Esophagus muscularis mucosa (tissue), 4 donors: ENCODE measurements around the gene B3GALNT2. TPM values are rescaled to one million over a fixed set of nuclear protein-coding genes. Genes with fewer than 3 reads are reported as not detected.

Experiments
- DNase-seq: peaks from one replicate; pipeline ENCODE4 v3.0.0-alpha.2; 2017; ENCODE audit errors: extremely low spot score
- H3K27ac ChIP-seq, 4 donors: fragments of 200-600 bp; sonication (generic); replicated peaks in 1 of 4; 1 replicate in 3 of 4; 2 replicates in 1 of 4; pipeline ENCODE4 v1.5.1; 2016 to 2019; ENCODE audit warnings: mild to moderate bottlenecking in 1 of 4
- H3K27me3 ChIP-seq, 4 donors: fragments of 200-600 bp; sonication (generic); one replicate each; pipeline versions ENCODE4 v1.5.1 to v1.6.0; 2016 to 2019
- H3K36me3 ChIP-seq, 4 donors: fragments of 200-600 bp; sonication (generic); one replicate each; pipeline ENCODE4 v1.5.1; 2016 to 2019
- H3K4me1 ChIP-seq, 4 donors: fragments of 200-600 bp; sonication (generic); one replicate each; pipeline ENCODE4 v1.5.1; 2016 to 2019
- H3K4me3 ChIP-seq, 4 donors: fragments of 200-600 bp; sonication (generic); 1 replicate in 2 of 4; 2 replicates in 2 of 4; pipeline ENCODE4 v1.5.1; 2016 to 2019; ENCODE audit warnings: mild to moderate bottlenecking in 4 of 4, moderate library complexity in 1 of 4
- H3K9me3 ChIP-seq, 4 donors: fragments of 200-600 bp; sonication (generic); 1 replicate in 3 of 4; 2 replicates in 1 of 4; pipeline ENCODE4 v1.5.1; 2016 to 2019
- EP300 ChIP-seq: sonication (generic); formaldehyde crosslinking; IDR thresholded peaks from one replicate; pipeline ENCODE4 v1.6.1; 2017; ENCODE audit warnings: antibody characterized with exemption
- POLR2A ChIP-seq: fragments of 450-650 bp; IDR thresholded peaks from one replicate; pipeline ENCODE4 v1.6.1; 2017; ENCODE audit warnings: antibody characterized with exemption, moderate library complexity, mild to moderate bottlenecking, low read depth
- POLR2AphosphoS5 ChIP-seq, 2 donors: sonication (generic); formaldehyde crosslinking; IDR thresholded peaks; one replicate each; pipeline ENCODE4 v1.6.1; 2017; ENCODE audit warnings: antibody characterized with exemption in 2 of 2
- WGBS: methylation state at CpG from one replicate; pipeline ENCODE4 v1.1.5; 2018; 5-methylcytosine and 5-hydroxymethylcytosine counted together
- intact Hi-C: fragments of 100-400 bp; cut with DNase I; formaldehyde crosslinking; loops from one replicate; pipeline ENCODE4 v1.15.1; 2023
- total RNA-seq, 4 donors: library from RNA; depleted of rRNA; stranded (reverse); fragments of >200 nt; gene quantifications; one replicate each; pipeline versions ENCODE4 v1.1.0 to v1.2.1, GENCODE V29; 2016
- TF ChIP-seq, protein P1 (sequence below), 3 experiments: fragments of 200-600 bp in 2 of 3; fragments of 450-650 bp in 1 of 3; sonication (generic) in 2 of 3; IDR thresholded peaks; one replicate each; pipeline ENCODE4 v1.5.1; 2017 to 2019; ENCODE audit warnings: antibody characterized with exemption in 3 of 3, mild to moderate bottlenecking in 2 of 3, moderate library complexity in 1 of 3

Gene B3GALNT2
- total RNA-seq, 4 donors from 2014 or later: 49.0 to 68.4 (median 55.5) TPM

DNA sequence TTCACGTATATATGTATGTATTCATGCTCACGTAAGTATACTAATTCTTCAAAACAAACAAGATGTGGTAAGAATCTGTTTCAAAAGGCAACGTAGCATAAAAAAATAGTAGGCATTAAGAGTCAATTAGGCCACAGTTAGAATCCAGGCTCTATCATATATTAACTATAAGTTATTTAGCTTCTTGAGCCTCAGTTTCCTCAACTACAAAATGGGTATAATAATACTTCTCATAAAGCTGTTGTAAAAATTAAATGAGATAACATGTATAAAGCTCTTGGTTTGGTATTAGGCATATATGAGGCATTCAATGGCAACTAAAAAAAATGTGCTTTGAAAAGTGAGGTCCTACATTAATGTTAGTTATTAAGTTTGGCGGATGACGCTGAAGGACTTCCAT, 9.2 kb downstream of the B3GALNT2 start:
- 97% methylated on average over 5 of the region's 5 CpGs for WGBS
- Histone ChIP-seq H3K36me3 (peaks cover 11 to 35% (median 24%) of the 10 kb centered on the region in 4 donors), H3K27ac (no peak overlapping the region), H3K27me3 (no peaks in the 10 kb centered on the region), H3K4me3 (no peak overlapping the region), H3K4me1 (peaks cover 0 to 22% (median 8%) of the 10 kb centered on the region in 4 donors), H3K9me3 (no peaks in the 10 kb centered on the region)
- intact Hi-C loops: no loop called here
- DNase-seq: no peak
- TF ChIP-seq POLR2A (no peak), POLR2AphosphoS5 (IDR thresholded peaks at IDR 0.05) (no peak), EP300 (no peak)
- TF ChIP-seq, protein P1, sequence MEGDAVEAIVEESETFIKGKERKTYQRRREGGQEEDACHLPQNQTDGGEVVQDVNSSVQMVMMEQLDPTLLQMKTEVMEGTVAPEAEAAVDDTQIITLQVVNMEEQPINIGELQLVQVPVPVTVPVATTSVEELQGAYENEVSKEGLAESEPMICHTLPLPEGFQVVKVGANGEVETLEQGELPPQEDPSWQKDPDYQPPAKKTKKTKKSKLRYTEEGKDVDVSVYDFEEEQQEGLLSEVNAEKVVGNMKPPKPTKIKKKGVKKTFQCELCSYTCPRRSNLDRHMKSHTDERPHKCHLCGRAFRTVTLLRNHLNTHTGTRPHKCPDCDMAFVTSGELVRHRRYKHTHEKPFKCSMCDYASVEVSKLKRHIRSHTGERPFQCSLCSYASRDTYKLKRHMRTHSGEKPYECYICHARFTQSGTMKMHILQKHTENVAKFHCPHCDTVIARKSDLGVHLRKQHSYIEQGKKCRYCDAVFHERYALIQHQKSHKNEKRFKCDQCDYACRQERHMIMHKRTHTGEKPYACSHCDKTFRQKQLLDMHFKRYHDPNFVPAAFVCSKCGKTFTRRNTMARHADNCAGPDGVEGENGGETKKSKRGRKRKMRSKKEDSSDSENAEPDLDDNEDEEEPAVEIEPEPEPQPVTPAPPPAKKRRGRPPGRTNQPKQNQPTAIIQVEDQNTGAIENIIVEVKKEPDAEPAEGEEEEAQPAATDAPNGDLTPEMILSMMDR (IDR thresholded peaks at IDR 0.05): no peak

DNA sequence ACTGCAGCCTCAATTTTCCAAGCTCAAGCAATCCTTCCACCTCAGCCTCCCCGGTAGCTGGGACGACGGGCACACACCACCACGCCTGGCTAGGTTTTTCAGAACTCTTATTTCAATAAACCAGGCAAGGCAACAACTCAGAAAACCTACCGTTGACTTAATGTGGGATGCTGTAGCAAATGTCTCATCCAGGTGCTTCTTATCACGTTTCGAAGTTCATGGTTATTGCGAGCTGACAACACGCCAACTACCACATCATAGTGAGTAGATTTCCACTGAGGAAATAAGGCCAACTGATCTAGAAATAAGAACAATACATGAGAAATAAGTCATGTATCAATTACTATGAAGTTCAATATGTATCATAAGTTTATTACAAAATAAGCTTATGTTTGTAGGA, 9.7 kb downstream of the B3GALNT2 start:
- peaks cover 0 to 17% (median 6%) of the 10 kb centered on the region in 4 donors for H3K4me1 ChIP-seq
- peaks cover 11 to 38% (median 24%) of the 10 kb centered on the region in 4 donors for H3K36me3 ChIP-seq
- H3K27ac ChIP-seq: no peak overlapping the region
- no peak for DNase-seq
- TF ChIP-seq, protein P1 (IDR thresholded peaks at IDR 0.05): no peak
- no peak for TF ChIP-seq POLR2A
- no peak for TF ChIP-seq EP300
- intact Hi-C loops: no loop called here
- WGBS: 95% methylated on average over 9 of the region's 9 CpGs
- no peak overlapping the region for H3K4me3 ChIP-seq
- H3K27me3 ChIP-seq: no peaks in the 10 kb centered on the region
- H3K9me3 ChIP-seq: no peaks in the 10 kb centered on the region

DNA sequence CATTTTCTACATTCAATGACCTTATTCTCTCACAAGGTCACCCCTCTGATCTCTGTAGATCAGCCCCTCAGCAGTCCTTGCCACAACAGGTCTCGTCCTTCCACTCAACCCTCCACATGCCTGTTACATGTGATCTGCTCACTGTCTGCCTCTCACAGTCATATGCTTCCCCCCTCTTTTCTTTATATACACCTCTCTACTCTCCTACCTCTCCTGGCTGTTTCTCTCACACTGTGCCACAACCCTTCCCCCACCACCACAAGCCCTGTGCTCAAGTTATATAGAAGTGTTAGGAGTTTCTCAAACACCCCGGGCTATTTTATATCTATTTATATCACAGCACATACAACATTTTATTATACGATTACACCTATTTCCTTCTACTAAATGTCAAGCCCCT, 12.6 kb downstream of the B3GALNT2 start:
- no peaks in the 10 kb centered on the region for H3K4me1 ChIP-seq
- peaks cover 11 to 56% (median 32%) of the 10 kb centered on the region in 4 donors for H3K36me3 ChIP-seq
- whole genome bisulfite sequencing: 75% methylated on average over 3 of the region's 3 CpGs
- no peak overlapping the region for H3K4me3 ChIP-seq
- DNase-seq: no peak
- TF ChIP-seq, protein P1 (IDR thresholded peaks at IDR 0.05): no peak
- TF ChIP-seq POLR2A (no peak), POLR2AphosphoS5 (IDR thresholded peaks at IDR 0.05) (no peak), EP300 (no peak)
- intact Hi-C loops: no loop called here
- no peaks in the 10 kb centered on the region for H3K9me3 ChIP-seq
- H3K27ac ChIP-seq: no peak overlapping the region
- no peaks in the 10 kb centered on the region for H3K27me3 ChIP-seq

DNA sequence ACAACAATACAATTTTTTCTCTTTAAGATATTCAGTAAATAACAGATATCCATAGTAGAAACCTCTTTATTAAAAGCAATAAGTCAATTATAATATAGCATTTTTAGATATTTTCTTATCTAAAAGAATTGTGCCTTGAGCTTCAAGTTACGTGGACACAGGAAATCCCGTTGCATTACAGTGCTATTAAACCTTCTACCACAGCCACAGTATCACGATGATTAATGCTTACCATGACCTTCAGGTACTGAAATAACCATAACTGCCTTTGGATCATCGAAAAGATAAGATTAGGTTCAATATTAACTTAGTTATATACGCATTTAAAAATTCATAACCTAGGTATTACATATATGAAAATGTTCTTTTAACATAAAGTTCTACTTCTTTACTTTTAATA, 17.9 kb downstream of the B3GALNT2 start:
- H3K27ac ChIP-seq: no peak overlapping the region
- H3K36me3 ChIP-seq: peaks cover 6 to 61% (median 35%) of the 10 kb centered on the region in 4 donors
- H3K4me1 ChIP-seq: no peaks in the 10 kb centered on the region
- no peak overlapping the region for H3K4me3 ChIP-seq
- no peaks in the 10 kb centered on the region for H3K9me3 ChIP-seq
- TF ChIP-seq, protein P1 (IDR thresholded peaks at IDR 0.05): no peak
- TF ChIP-seq POLR2A: no peak
- TF ChIP-seq EP300: no peak
- no peak for TF ChIP-seq POLR2AphosphoS5 (IDR thresholded peaks at IDR 0.05)
- intact Hi-C loops: no loop called here
- WGBS: 84% methylated on average over 5 of the region's 5 CpGs
- no peak for DNase-seq
- no peaks in the 10 kb centered on the region for H3K27me3 ChIP-seq

DNA sequence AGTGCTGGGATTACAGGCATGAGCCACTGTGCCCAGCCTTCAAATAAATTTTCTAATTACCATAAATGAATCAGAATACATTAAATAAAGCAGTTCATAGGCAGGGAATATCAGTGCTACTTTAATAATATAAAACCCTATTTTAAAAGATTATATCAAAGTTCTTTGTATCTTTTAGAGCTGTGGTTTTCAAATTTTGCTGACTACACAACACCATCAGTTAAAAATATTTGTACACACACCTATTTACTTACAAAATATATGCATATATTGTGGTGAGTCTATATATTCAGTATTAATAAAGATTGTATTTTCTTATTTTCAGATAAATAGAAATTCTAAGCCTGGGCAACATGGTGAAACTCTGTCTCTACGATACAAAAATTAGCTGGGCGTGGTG, 18.7 kb downstream of the B3GALNT2 start:
- no peaks in the 10 kb centered on the region for H3K4me1 ChIP-seq

More for the DNA sequence above, 18.7 kb downstream of the B3GALNT2 start:
- 100% methylated on average over 2 of the region's 2 CpGs for WGBS
- no peak for DNase-seq
- no peak overlapping the region for H3K4me3 ChIP-seq
- peaks cover 6 to 61% (median 35%) of the 10 kb centered on the region in 4 donors for H3K36me3 ChIP-seq
- H3K27me3 ChIP-seq: no peaks in the 10 kb centered on the region
- no peak overlapping the region for H3K27ac ChIP-seq
- intact Hi-C loops: no loop called here
- TF ChIP-seq, protein P1 (IDR thresholded peaks at IDR 0.05): no peak
- no peak for TF ChIP-seq POLR2A
- TF ChIP-seq POLR2AphosphoS5 (IDR thresholded peaks at IDR 0.05): no peak
- TF ChIP-seq EP300: no peak
- H3K9me3 ChIP-seq: no peaks in the 10 kb centered on the region
